Lung (tissue), 12 donors: Measurements from ENCODE around the gene B4GALT4. TPM values are rescaled to one million over a fixed set of nuclear protein-coding genes. Genes with fewer than 3 reads are reported as not detected.

Experiments used
- ATAC-seq: fragments of 200-7000 bp; cut with Tn5 transposase; one replicate; pipeline ENCODE4 v1.9.1; 2020; ENCODE audit warnings: moderate number of reproducible peaks; ENCODE audit not compliant: insufficient read depth, low FRiP score
- DNase-seq, 3 donors: peaks; one replicate each; pipeline ENCODE4 v3.0.0-alpha.2; 2013 to 2017
- H3K27ac ChIP-seq, 2 donors: one replicate each; pipeline ENCODE4 v1.5.1; 2013; ENCODE audit warnings: mild to moderate bottlenecking in 2 of 2, moderate library complexity in 2 of 2, control low read depth in 1 of 2, inconsistent platforms in 1 of 2, low read depth in 1 of 2, low read length in 1 of 2
- H3K27me3 ChIP-seq, 3 donors: one replicate each; pipeline ENCODE4 v1.5.1; 2013; ENCODE audit warnings: low read length in 2 of 3; ENCODE audit not compliant: control insufficient read depth in 3 of 3, insufficient read depth in 3 of 3
- H3K36me3 ChIP-seq, 4 donors: one replicate each; pipeline ENCODE4 v1.5.1; 2013; ENCODE audit warnings: low read length in 4 of 4, mild to moderate bottlenecking in 1 of 4, moderate library complexity in 1 of 4; ENCODE audit not compliant: control insufficient read depth in 4 of 4, insufficient read depth in 4 of 4
- H3K4me1 ChIP-seq, 5 donors: one replicate each; pipeline ENCODE4 v1.5.1; 2013; ENCODE audit warnings: low read length in 5 of 5, mild to moderate bottlenecking in 2 of 5, moderate library complexity in 1 of 5; ENCODE audit not compliant: control insufficient read depth in 5 of 5, insufficient read depth in 5 of 5
- H3K4me3 ChIP-seq: one replicate; pipeline ENCODE4 v1.5.1; 2013; ENCODE audit warnings: mild to moderate bottlenecking, control low read depth, moderate library complexity
- H3K9ac ChIP-seq, 2 donors: one replicate each; pipeline ENCODE4 v1.5.1; 2013; ENCODE audit warnings: low read length in 2 of 2, control low read depth in 1 of 2; ENCODE audit not compliant: insufficient read depth in 1 of 2
- H3K9me3 ChIP-seq, 4 donors: one replicate each; pipeline ENCODE4 v1.5.1; 2013; ENCODE audit warnings: low read length in 3 of 4, mild to moderate bottlenecking in 1 of 4, moderate library complexity in 1 of 4; ENCODE audit not compliant: control insufficient read depth in 4 of 4, insufficient read depth in 3 of 4
- CTCF ChIP-seq: IDR thresholded peaks from 2 replicates; pipeline ENCODE4 v1.5.1; 2012; ENCODE audit warnings: mild to moderate bottlenecking; ENCODE audit errors: control extremely low read depth, extremely low read depth
- WGBS, 2 donors: extraction: QIAGEN DNeasy Blood & Tissue Kit; methylation state at CpG; one replicate each; pipeline ENCODE4 v1.1.7; 2013; 5-methylcytosine and 5-hydroxymethylcytosine counted together
- polyA plus RNA-seq, 2 donors: library from polyadenylated mRNA; stranded (reverse); fragments of 200-250 nt; gene quantifications; one replicate each; pipeline ENCODE4 v1.2.1, GENCODE V29; 2013
- total RNA-seq, 2 donors: library from RNA; depleted of rRNA in 1 of 2; stranded (reverse); fragments of >200 nt in 1 of 2; gene quantifications; one replicate each; pipeline ENCODE4 v1.2.1, GENCODE V29; 2014 to 2021
- donor health status: control.
- donor health status: control.
- donor health status: Bipolar disorder and iron deficiency.
- donor health status: healthy.
- donor health status: DM: yes; HTN: yes; CAD: no.

The B4GALT4 gene
- total and polyA plus RNA-seq, 4 donors = 7.5 to 23.2 (median 15.8) TPM

- Histone ChIP-seq H3K9ac (no peak overlapping the region), H3K27ac (no peak overlapping the region), H3K4me3 (no peak overlapping the region), H3K36me3 (peaks cover 0 to 4% (median 2%) of the 10 kb centered on the region in 4 donors), H3K4me1 (peaks cover 0 to 9% (median 4%) of the 10 kb centered on the region in 5 donors), H3K27me3 (no peaks in the 10 kb centered on the region), H3K9me3 (no peaks in the 10 kb centered on the region)
- no peak for DNase-seq
- 64 to 77% methylated on average over 8 of the region's 8 CpGs for WGBS, 2 donors
- no peak for ATAC-seq
- no peak for TF ChIP-seq CTCF
These were observed 35.5 kb downstream of the B4GALT4 start for GRCh38 chr3:119205209-119205608.

DNA sequence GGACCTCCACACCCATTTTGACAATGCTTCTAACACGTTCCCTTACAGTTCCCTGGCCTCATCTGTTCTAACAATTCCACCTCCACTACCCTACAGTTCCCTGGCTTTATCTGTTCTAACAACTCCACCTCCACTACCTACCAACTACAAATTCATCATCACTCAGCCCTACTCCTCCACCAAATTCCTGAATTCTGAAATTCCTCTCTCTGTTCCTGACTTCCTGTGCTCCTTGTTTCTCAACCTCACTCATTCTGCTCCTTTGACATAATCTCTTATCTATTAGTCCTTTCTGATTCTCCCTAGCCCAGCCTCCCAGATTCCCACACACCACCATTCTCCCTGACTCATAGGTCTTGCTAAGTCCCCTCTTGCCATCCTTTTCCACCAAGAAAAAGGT is 44.8 kb downstream of the B4GALT4 start:
- H3K4me3 ChIP-seq = no peak overlapping the region
- no peaks in the 10 kb centered on the region for H3K9me3 ChIP-seq
- H3K9ac ChIP-seq = no peak overlapping the region
- WGBS, 2 donors = 81 to 96% methylated on average over 1 of the region's 1 CpG
- H3K4me1 ChIP-seq = no peaks in the 10 kb centered on the region
- H3K27ac ChIP-seq = no peak overlapping the region
- DNase-seq (no peak), ATAC-seq (no peak)
- H3K27me3 ChIP-seq = no peaks in the 10 kb centered on the region
- no peaks in the 10 kb centered on the region for H3K36me3 ChIP-seq
- no peak for TF ChIP-seq CTCF

DNA sequence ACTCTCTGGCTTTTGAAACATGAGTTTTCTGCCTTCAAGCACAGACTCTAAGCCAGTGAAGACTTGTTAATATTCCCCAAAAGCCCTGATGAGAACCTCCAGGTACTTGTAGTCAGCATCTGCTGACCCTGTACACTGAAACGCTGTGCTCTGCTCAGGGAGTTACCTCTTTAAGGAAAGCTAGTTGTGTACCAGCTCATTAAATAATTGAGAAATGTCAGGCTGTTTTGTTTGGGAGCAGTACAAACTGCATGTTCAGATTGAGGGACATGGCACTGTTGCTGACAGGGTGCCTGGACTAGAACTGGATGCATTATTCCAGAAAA is 45.6 kb downstream of the B4GALT4 start:
- no peak for ATAC-seq
- Histone ChIP-seq H3K27me3 (no peaks in the 10 kb centered on the region), H3K9me3 (no peaks in the 10 kb centered on the region), H3K9ac (no peak overlapping the region), H3K4me3 (no peak overlapping the region), H3K36me3 (no peaks in the 10 kb centered on the region), H3K27ac (no peak overlapping the region), H3K4me1 (no peaks in the 10 kb centered on the region)
- whole genome bisulfite sequencing, 2 donors = 79 to 91% methylated on average over 1 of the region's 1 CpG
- no peak for DNase-seq
- TF ChIP-seq CTCF = no peak
